ENCODE data around the gene NUP85.
"Not testable (repeated sequence)": the region's sequence is repeated elsewhere in the genome, so short reads cannot be mapped to it uniquely, and the experiment has no call there.

NUP85 gene

DNA sequence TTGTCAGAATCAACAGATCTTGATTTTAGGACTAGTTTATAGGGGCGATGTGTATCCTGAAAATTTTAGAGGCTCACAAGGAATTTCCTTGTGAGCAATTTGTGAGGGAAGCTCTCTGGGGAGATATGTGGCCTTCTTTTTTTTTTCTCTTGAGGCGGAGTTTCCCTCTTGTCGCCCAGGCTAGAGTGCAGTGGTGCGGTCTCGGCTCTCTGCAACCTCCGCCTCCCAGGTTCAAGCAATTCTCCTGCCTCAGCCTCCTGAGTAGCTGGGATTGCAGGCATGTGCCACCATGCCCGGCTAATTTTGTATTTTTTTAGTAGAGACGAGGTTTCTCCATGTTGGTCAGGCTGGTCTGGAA, 1.6 kb downstream of the NUP85 start:
- not testable (repeated sequence) for DNase-seq

DNA sequence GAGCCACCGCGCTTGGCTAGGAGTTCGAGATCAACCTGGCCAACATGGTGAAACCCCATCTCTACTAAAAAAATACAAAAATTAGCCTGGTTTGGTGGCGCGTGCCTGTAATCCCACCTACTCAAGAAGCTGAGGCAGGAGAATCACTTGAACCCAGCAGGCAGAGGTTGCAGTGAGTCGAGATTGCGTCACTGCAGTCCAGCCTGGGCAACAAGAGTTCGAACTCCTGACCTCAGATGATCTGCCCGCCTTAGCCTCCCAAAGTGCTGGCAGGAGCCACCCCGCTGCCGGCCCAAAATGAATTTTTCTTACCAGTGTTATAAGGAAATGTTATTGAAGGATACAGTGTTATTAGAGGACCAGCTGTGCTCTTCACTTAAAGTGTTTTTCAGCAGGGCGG, 2.3 kb downstream of the NUP85 start:
- no peak for DNase-seq

DNA sequence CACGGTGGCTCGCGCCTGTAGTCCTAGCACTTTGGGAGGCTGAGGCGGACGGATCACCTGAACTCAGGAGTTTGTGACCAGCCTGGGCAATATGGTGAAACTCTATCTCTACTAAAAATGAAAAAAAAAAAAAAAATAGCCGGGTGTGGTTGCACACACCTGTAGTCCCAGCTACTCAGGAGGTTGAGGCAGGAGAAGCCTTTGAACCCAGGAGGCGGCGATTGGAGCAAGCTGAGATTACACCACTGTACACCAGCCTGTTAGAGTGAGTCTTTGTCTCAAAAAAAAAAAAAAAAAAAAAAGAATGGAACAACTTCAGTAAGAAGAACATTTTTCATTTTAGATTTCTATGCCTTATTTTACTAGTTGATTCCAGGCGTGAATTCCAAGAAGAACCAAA, 2.7 kb downstream of the NUP85 start:
- no peak for DNase-seq

DNA sequence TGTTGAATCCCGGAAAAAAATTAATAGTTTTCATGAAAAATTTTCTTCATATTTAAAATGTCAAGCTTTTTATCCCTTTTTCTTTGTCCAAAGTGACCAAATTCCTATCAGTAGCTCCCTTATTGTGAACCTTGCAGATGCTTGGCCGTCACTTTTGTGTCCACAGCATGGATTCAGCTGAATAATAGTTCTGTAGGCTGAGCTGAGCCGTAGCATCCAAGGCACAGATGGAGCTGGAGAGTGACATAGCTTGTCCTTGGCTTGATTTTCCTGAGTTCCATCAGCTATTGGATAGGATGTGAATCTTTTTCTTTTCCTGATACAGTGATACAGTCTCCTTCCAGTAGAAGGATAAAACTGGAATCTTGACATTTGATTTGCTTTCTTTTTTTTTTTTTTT, 3.6 kb downstream of the NUP85 start:
- DNase-seq: no peak

DNA sequence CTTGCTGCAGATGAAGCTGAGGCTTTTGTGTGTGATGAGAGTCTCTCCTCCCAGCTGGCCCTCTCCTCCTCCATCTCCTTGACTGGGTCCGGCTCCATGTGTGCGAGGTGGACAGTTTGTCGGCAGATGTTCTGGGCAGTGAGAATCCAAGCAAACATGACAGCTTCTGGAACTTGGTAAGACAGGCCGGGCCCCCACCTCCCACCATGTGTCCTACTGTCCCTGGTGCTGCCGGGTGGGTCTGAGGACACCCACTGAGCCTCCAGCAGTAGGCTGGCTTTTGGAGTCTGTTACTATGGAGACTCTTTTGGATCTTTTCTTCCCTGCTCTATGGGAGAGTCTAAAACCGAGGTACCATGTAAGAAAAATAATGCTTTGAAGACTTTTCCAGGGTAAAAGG, 12.7 kb downstream of the NUP85 start:
- no peak for DNase-seq

DNA sequence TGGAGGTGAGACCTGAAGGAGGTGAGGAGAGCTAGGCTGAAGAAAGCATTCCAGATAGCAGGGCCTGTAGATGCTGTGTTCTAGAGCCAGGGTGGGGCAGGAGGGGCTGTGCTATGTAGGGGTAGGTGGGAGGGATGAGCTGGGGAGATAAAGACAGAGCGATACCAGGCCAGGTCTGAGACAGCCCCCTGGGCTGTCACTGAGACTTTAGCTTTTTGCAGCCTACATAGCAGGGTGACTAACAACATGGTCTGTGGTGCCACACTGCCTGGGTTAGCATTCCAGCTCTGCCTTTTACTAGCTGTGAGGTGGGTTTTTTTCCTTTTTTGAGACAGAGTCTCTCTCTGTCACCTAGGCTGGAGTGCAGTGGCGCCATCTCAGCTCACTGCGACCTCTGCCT, 14.3 kb downstream of the NUP85 start:
- DNase-seq: no peak

DNA sequence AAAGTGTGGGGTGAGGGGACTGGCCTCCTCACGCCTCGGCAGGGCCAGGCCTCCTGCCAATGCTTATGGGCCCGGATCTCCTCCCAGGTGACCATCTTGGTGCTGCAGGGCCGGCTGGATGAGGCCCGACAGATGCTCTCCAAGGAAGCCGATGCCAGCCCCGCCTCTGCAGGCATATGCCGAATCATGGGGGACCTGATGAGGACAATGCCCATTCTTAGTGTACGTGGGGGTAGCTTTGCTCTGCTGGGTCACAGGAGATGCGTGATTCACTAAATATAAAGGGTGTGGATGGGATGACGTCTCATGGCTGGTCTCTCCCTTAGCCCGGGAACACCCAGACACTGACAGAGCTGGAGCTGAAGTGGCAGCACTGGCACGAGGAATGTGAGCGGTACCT, 19.5 kb downstream of the NUP85 start:
- DNase-seq: no peak

DNA sequence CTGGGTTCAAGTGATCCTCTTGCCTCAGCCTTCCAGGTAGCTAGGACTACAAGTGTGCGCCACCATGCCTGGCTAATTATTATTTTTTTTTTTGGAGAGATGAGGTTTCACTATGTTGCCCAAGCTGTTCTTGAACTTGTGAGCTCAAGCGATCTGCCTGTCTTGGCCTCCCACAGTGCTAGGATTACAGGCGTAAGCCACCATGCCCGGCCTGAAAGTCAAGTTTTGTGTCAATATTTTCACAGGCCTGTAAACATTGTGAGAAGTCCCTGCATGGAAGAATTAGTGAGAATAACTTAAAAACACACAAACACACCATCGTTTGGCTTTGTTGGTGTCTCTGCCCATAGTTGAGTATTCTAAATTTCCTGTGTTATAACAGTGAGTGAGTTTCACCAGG, 22.2 kb downstream of the NUP85 start:
- no peak for DNase-seq

DNA sequence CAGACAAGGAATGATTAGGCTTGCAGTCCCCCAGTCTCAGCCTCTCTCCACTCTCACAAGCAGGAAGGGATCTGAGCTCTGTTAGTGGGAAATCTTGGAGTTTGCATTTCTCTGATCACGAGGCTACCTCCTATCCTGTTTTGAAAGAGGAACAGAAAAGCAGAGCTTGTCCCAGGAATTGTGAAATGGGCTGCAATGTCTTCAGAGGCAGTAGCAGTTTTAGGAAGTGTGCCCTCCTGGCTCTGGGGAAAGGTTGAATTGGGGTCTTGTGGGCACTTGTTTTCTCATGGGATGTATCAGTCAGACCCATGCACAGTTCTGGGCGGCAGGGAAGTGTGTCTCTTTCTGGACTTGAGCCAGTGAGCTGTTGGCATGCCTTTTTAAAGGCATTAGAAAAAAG, 22.8 kb downstream of the NUP85 start:
- DNase-seq: no peak

DNA sequence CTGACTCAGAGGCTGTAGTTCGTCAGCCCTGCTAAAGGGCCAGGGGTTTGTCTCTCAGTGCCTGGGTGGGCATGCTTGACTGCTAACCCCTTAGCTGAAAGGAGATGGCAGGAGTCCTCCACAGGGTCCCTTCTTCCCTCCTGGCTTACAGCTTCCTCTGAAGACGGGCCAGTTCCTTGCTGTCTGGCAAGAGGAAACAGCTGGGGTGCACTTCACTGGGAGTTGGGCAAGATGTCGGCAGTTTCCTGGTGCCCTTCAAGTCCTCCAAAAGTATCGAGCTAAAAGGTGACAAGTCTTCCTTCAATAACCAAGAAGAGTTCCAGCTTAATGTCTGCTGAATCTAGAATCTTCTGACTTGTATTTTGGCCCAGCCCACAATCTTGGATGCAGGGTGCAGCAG, 23.4 kb downstream of the NUP85 start:
- DNase-seq: no peak

DNA sequence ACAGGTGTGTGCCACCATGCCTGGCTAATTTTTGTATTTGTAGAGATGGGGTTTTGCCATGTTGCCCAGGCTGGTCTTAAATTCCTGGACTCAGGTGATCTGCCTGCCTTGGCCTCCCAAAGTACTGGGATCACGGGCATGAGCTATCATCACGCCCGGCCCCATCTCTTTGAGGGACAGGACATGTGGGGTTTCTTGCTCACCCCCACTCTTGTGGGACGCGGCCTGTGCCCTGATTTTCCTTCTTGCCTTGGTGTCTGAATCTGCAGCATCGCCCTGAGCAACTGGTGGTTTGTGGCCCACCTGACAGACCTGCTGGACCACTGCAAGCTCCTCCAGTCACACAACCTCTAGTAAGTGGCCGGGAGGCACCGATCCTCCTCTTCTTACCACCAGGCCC, 25.6 kb downstream of the NUP85 start:
- DNase-seq: no peak

DNA sequence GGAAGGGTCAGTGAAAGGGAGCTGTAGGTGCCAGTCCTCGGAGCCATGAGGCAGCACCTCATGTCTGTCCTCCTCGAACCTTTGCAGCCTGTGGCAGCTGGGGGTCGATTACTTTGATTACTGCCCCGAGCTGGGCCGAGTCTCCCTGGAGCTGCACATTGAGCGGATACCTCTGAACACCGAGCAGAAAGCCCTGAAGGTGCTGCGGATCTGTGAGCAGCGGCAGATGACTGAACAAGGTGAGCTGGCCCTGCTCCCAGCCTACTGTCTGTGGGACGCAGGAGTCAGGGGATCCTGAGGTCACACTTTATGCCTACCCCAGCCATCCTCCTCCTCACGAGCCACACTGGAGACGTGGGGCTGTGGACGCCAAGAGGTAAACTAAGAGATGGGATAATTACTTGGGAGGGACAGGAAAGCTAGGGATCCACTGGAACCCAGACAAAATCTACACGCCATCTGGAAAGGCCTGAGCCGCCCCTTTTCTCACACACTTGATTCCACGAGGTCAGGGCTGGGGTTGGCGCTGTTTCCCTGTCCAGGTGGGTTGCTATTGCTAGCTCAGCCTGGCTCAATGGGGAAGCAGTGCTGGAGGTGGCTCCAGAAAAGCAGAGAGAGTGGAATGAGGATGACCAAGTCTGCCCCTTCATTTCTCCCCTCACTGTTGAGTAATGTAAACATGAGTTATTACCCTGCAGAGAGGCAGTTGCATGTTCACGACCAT, 26.4 kb downstream of the NUP85 start:
- no peak for DNase-seq

DNA sequence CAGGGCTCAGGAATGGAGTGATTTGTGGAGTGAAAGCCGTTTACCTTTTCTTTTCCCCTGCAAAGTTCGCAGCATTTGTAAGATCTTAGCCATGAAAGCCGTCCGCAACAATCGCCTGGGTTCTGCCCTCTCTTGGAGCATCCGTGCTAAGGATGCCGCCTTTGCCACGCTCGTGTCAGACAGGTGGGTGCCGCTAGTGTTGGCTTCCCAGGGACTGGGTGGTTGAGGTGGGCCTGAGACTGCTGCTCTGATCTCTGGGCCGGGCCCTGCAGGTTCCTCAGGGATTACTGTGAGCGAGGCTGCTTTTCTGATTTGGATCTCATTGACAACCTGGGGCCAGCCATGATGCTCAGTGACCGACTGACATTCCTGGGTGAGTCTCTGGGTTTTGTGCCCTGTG, 27.3 kb downstream of the NUP85 start:
- no peak for DNase-seq

DNA sequence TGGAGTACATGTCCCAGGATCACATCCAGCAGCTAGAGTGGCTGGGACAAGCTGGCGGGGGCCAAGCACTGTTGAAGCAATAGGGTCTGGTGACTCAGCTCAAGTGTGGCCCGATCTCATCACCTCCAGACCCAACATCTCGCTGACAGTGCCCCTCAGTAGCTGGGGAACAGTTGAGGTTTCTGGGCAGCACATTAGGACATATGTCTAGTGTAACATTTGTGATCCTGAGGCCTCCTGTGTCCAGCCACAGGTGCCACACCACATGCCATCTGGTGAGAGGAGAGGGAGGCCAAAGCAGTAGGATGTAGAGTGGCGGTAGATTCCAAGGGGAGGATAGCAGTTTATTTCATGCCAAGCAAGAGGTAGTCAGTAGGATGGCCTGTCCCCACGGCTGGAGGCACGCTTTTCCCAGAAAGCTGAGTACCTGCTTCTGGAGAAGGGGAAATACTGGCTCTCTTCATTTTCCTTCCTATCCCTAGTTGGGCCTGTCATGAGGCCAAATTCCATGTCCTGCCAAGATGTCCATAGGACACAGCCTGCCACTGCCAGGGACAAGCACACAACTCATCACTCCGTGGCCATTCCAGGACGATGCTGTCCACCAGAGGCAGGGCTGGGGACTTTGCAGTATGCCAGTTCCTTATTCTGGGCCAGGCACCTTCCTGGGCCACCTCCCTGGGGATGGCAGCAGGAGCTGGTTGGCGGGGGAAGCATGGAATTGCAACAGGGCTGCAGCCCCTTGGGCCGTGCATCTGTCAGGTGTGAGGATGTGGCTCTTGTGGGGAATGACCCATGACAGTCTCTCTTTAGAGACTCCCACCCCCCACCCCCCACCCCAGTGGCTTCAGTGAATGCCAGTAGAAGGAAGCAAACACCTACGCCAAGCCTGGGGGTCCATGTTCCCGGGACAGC, 31.9 kb downstream of the NUP85 start:
- no peak for DNase-seq

DNA sequence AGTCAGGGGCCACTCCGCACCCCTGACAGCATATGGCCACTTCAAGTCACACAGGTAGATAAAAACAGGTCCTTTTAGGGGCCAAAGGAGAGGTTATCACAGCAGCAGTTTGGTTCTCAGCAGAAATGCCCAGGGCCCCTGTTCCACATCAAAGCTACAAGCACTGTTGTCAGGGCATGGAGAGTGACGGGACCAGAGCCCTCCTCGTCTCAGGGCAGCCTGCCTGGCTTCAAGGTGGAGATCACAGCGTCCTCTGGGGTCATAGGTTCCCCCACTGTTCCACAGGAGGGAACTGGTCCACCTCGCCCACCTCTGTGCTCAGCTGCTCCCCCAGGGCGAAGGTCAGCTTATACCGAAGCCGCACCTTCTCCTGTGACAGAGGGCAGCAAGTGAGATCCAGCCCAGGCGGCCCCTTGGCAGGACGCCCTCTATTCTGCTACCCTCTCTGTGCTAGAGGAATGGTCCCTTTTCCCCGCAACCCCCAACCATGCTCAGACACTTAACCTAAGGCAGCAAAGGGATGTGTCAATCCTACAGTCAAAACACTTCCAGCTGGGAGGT, 32.6 kb downstream of the NUP85 start:
- DNase-seq: no peak

DNA sequence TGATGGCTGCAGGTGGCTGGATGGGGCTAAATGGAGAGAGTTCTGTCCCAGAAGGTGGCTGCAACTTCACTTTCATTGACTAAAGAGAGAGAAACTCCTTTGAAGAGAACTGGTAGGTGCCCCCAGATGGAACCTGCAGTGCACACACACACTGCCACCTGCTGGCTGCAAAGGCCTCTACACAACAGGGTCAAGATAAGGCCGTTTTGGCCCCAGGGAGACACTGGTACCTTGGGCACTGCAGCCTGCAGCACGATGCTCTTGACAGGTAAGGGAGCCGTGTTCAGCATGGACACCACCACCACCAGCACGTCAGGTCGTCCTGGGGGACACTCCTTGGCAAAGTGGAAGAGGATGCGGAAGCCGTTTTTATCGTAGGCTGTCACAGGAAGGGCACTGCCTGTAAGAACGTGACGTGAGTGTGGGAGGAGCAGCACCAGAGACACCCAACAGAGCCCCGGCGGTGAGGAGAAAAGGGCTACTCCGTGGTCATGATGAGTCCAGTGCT, 33.3 kb downstream of the NUP85 start:
- peak; percentile 18 for DNase-seq

DNA sequence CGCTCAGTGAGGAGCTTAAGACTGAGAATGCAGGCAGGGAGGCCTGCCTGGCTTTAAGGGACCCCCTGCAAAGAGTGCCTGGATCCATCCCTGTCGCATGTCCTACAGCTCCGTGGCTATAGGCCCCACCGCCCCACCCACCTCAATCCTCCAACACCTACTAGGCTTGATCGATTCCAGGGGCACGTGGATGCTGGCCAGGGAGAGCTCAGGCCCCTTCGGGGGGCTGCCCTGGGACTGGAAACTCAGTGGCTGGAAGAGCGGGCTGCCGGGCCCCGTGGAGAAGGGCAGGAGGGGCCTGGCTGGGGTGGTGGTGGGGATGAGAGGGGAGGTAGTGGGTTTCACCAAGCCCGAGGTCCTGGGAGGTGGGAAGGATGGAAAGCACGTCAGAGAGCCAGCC, 33.7 kb downstream of the NUP85 start:
- DNase-seq: no peak

DNA sequence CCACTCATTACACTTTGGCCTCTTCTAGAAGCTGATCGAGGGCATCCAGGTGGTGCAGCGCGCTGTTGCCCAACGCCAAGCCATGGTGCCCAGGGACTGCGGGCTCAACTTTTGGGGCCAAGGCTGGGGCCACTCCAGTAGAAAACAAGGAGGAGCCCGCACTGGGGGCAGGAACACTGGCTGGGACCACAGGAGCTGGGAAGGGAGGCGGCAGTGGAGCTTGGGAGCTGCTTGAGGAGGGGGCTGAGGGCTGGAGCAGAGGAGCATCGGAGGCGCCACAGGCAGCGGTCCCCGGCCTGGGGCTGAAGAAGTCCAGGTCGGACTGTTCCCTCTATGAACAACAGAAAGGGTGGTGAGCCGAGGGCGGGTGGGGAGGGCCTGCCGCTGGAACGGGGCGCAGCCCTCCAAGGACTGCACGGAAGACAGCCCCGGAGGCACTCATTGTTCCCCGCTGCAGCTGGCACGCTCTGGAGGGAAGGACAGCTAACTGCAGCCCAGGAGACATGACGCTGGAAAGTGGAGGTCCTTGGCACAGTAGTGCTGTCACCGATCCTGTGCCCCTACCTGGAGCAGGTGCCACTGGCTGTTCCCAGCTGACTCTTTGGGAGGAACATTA, 34.4 kb downstream of the NUP85 start:
- no peak for DNase-seq

DNA sequence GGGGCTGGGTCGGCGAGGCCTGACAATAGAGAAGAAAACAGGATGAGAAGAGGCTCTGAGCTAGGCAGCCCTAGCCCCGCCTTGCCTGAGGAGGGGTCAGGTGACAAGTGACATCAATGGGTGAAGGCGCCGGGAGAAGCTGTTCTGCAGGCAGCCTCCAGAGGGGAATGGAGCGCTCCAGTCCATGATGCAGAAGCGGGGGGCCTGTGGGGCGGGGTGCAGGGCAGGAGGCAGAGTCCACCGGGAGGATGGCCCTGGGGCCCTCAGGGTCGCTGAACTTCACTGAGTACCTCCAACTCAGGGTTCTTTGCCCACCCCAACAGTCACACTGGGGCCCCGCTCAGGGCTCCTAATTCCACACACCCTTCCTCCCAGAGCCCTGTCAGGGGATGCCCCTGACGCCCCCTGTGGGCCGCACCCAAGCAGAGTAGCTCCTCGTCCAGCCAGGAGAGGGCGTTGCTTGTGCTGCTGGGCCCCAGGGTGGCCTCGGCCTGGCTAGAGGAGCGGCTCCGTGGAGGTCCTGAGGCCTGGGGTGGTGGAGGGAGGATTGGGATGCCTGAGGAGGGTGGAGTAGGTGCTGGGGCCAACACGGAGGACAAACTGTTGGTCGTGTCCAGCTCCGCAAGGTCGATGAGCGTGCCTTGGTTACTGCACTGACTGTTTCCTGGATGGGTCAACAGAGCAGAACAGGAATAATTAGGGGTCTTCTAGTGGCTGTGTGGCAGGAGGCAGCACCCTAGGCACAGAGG, 35.1 kb downstream of the NUP85 start:
- DNase-seq: peak; percentile 69

DNA sequence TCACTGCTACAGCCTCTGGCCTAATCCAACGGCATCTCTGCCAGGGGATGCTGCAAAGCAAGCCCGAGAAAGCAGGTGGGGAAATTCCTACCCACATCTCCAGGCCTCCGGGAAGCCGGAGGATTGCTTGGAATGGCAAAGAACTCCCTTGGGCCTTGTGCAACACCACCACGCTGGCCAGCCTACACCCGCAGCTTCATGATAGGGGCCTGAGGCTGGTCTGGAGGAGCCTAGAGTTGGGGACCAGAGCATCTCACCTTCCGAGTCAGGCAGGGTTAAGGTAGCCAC, 35.6 kb downstream of the NUP85 start:
- no peak for DNase-seq

DNA sequence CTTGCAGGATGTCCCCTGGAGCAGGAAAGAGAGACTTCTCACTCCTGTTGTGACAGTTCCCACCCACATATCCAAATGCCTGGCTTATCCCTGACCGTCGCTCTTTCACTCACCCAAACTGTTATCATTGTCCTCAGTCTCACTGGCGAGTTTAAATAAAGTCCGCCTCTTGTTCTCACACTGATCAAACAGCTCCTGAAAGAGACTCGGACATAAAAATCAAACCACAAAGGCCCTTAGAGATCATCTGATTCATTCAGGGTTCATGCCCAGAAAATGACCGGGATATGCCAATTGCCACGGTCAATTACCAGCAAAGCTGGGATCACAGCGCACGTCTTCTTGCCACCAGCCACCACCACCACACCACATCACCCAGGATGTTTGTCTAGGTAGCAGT, 36.0 kb downstream of the NUP85 start:
- DNase-seq: no peak

DNA sequence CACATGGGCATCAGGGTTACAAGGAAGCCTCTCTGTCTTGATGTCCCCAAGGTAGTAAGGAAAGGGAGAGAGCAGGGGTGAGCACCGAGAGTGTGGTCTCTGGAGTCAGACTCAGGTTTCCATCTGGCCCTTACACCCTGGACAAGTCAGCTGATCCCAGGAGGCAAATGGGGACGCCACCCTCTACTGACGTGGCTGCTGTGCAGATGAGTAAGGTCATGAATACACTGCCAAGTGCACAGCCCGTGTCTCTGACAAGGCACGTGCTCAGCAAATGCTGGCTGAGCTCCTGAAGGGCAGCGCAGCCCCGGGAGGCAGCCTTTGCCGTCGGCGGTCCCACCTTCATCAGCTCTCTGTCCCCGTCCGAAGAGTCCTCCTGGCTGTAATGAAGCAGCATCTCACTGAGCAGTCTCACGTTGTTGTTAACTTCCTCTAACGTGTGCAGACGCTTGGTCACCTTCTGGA, 36.5 kb downstream of the NUP85 start:
- no peak for DNase-seq

DNA sequence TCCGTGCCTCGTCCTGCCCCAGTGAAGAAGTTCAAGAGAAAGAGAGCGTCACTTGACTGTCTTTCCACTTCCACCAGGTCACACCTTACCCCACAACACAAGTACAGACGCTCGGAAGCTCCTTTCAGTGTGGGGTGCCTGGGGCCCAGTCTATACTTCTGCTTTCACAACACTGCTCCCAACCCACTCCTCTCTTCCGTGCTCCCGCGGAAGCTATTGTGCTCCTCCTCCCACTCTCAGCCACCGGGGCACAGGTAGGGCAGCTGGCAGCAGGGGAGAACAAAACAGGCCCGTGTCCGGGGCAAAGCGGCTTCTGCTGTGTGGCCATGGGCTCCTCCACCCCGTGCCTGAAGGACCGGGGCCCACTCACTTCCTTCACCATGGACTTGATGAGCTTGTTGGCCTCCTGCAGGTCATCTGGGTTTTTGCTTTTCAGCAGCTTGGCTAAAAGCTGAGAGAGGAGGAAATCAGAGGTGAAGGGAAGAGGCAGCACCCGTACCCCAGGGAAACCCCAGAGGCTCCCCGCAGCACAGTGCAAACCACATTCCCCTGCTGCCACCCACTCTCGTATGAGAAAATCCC, 37.1 kb downstream of the NUP85 start:
- no peak for DNase-seq
